ENCODE data around the gene ABCA12.

DNA sequence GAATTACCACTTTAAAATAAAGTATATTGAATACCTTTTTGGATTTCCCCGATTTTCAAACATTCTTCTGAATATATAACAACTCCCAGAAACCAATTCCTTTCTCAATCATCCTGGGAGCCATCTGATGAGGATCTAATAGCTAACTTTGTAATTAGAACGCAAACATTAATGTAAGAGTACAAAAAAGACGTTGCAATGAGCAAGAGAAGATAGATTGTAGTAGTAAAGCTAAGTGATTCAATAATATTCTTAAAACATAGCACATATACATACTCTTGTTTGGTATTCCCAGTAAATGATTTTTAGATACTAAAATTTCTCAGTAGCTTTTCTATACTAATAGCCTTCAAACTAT, 1.1 kb downstream of the ABCA12 start:
- TF ChIP-seq FOXK2 (IDR thresholded peaks at IDR 0.05) (no peak), PKNOX1 (IDR thresholded peaks at IDR 0.05) (no peak), SP1 (IDR thresholded peaks at IDR 0.05) (no peak), L3MBTL2 (conservative IDR thresholded peaks at IDR 0.05) (no peak), NFRKB (IDR thresholded peaks at IDR 0.05) (no peak), ELF4 (IDR thresholded peaks at IDR 0.05) (no peak), TARDBP (IDR thresholded peaks at IDR 0.05) (no peak), BHLHE40 (IDR thresholded peaks at IDR 0.05; ENCODE audit: borderline replicate concordance) (no peak), FOXM1 (IDR thresholded peaks at IDR 0.05; ENCODE audit: borderline replicate concordance) (no peak), HDGF (IDR thresholded peaks at IDR 0.05; ENCODE audit: borderline replicate concordance) (no peak), ARNT (IDR thresholded peaks at IDR 0.05) (no peak), ZNF384 (IDR thresholded peaks at IDR 0.05) (no peak)

All from HEK293T (cell line).